ENCODE measurements around the gene C17orf75. TPM values are rescaled to one million over a fixed set of nuclear protein-coding genes. Genes with fewer than 3 reads are reported as not detected.

The C17orf75 gene
- total RNA-seq, 3 donors from 2014 or later (not counting 1 experiment from before 2014, with no cell fraction given) = 12.7 to 18.8 (median 13.3) TPM

DNA sequence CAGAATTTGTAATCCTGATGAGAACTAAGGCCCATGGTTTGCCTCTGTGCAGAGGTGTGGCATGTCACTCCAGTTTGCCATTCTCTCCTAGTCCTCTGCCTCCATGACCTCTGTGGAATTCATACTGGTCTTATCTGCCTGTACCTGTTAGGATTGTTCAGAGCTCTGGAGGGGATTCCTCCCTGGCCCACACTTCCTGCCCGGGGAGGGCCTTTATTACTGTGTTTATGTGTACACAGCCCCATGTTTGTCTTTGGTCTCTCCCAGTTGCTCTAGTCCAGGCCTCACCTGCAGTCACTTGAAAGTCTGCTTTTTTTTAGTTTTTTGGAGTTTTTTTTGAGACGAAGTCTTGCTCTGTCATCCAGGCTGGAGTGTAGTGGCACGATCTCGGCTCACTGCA lies 39.9 kb downstream of the C17orf75 start:
- DNase-seq (no peak), ATAC-seq (no peak)
- Mint-ChIP-seq H3K36me3 (no peaks in the 10 kb centered on the region), H3K9me3 (no peaks in the 10 kb centered on the region), H3K27ac (no peak overlapping the region), H3K4me1 (no peaks in the 10 kb centered on the region), H3K27me3 (ENCODE audit: low read depth in 2 of 2) (no peaks in the 10 kb centered on the region), H3K4me3 (no peak overlapping the region)
- intact Hi-C loops (cut with micrococcal nuclease) = no loop called here
- Histone ChIP-seq H3K27ac (ENCODE audit: low read length) (no peak overlapping the region), H3K4me1 (ENCODE audit: control insufficient read depth, insufficient read depth, low read length) (no peaks in the 10 kb centered on the region), H3K9me3 (ENCODE audit: control insufficient read depth, insufficient read depth, low read length) (no peaks in the 10 kb centered on the region), H3K36me3 (ENCODE audit: control insufficient read depth, insufficient read depth, low read length) (no peaks in the 10 kb centered on the region), H3K4me3 (ENCODE audit: low read length) (no peak overlapping the region), H3K27me3 (ENCODE audit: control insufficient read depth, insufficient read depth, low read length) (no peaks in the 10 kb centered on the region)
- TF ChIP-seq, protein P1, sequence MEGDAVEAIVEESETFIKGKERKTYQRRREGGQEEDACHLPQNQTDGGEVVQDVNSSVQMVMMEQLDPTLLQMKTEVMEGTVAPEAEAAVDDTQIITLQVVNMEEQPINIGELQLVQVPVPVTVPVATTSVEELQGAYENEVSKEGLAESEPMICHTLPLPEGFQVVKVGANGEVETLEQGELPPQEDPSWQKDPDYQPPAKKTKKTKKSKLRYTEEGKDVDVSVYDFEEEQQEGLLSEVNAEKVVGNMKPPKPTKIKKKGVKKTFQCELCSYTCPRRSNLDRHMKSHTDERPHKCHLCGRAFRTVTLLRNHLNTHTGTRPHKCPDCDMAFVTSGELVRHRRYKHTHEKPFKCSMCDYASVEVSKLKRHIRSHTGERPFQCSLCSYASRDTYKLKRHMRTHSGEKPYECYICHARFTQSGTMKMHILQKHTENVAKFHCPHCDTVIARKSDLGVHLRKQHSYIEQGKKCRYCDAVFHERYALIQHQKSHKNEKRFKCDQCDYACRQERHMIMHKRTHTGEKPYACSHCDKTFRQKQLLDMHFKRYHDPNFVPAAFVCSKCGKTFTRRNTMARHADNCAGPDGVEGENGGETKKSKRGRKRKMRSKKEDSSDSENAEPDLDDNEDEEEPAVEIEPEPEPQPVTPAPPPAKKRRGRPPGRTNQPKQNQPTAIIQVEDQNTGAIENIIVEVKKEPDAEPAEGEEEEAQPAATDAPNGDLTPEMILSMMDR (IDR thresholded peaks at IDR 0.05) = no peak
- WGBS (ENCODE audit: insufficient coverage) = 86% methylated on average over 4 of the region's 4 CpGs

DNA sequence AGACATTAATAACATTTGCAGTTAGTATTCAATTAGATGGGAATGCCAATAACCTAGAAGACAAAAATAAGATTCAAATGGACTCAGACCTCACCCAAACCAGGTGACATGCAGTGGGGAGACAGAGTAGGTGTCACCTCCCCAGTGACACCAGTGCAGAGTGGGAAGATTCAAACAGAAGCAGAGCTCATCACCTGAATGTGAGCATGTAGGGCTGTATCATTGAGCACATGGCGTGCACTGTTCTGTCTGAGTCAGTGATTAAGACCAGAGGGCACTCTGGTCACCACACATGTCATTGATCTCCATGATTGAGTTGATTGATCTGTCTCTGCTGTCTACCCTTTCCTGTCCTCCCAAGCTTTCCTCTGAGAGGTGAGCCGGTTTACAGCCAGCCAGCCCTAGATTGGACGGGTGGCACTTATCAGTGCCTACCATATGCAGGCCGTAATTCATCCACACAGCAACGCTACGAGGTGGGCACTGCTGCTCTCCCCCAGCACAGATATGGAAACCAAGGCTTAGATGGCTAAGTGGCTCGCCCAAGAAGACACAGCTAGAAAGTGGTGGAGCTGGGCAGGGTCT lies 42.3 kb downstream of the C17orf75 start:
- H3K27me3 Mint-ChIP-seq (ENCODE audit: low read depth in 2 of 2) = no peaks in the 10 kb centered on the region
- no peaks in the 10 kb centered on the region for H3K36me3 Mint-ChIP-seq
- DNase-seq = no peak
- H3K9me3 ChIP-seq (ENCODE audit: control insufficient read depth, insufficient read depth, low read length) = no peaks in the 10 kb centered on the region
- H3K4me1 Mint-ChIP-seq = no peaks in the 10 kb centered on the region
- 89% methylated on average over 7 of the region's 7 CpGs for WGBS (ENCODE audit: insufficient coverage)
- H3K4me3 Mint-ChIP-seq = no peak overlapping the region
- no peak overlapping the region for H3K27ac Mint-ChIP-seq
- H3K36me3 ChIP-seq (ENCODE audit: control insufficient read depth, insufficient read depth, low read length) = no peaks in the 10 kb centered on the region
- no peaks in the 10 kb centered on the region for H3K27me3 ChIP-seq (ENCODE audit: control insufficient read depth, insufficient read depth, low read length)
- no peak overlapping the region for H3K27ac ChIP-seq (ENCODE audit: low read length)
- TF ChIP-seq, protein P1 (IDR thresholded peaks at IDR 0.05) = no peak
- ATAC-seq = no peak
- no peaks in the 10 kb centered on the region for H3K4me1 ChIP-seq (ENCODE audit: control insufficient read depth, insufficient read depth, low read length)
- intact Hi-C loops (cut with micrococcal nuclease) = no loop called here
- no peaks in the 10 kb centered on the region for H3K9me3 Mint-ChIP-seq
- H3K4me3 ChIP-seq (ENCODE audit: low read length) = no peak overlapping the region

DNA sequence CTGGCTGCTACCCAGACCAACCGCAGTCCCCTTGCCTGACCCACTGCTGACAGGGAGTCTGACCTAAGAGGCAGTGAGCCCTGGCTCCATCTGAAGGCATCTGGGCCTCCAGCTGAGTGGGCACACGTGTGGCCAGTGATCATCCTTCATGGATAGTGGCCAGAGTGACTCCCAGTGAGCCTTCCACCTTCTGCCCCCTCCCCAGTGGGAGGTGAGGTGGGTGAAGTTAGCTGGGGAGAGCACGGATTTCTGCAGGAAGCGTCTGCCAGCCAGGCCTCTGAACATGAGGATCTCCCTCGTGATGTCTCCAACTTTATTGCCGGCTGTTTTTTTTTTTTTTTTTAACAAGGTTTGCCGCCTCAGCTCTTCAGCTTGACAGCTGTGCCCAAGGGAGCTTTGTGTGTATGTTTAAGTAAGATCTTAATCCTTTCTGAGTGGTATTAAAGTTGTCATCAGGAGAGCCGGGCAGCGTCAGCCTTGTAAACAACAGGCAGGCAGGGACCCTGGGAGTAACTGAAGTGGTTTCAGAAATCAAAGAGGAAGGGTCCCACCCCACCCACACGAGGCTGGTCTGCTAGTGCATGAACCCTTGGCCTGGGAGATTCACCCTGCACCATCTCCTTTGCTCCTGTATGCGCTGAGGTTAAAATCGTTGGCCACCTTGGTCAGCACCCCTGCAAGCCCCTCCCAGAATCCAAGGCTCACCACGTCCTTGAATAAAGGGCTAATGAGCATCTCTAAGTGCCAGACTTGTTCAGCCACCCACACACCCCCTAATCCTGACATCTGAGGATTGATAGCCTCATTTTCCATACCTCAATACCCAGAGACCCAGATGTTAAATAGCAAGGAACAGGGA lies 43.0 kb downstream of the C17orf75 start:
- Mint-ChIP-seq H3K4me1 (no peaks in the 10 kb centered on the region), H3K27me3 (ENCODE audit: low read depth in 2 of 2) (no peaks in the 10 kb centered on the region), H3K9me3 (no peaks in the 10 kb centered on the region), H3K36me3 (no peaks in the 10 kb centered on the region), H3K27ac (no peak overlapping the region), H3K4me3 (no peak overlapping the region)
- DNase-seq = no peak
- no peaks in the 10 kb centered on the region for H3K4me1 ChIP-seq (ENCODE audit: control insufficient read depth, insufficient read depth, low read length)
- no peaks in the 10 kb centered on the region for H3K9me3 ChIP-seq (ENCODE audit: control insufficient read depth, insufficient read depth, low read length)
- H3K27ac ChIP-seq (ENCODE audit: low read length) = no peak overlapping the region
- H3K27me3 ChIP-seq (ENCODE audit: control insufficient read depth, insufficient read depth, low read length) = no peaks in the 10 kb centered on the region
- ATAC-seq = no peak
- H3K4me3 ChIP-seq (ENCODE audit: low read length) = no peak overlapping the region
- intact Hi-C loops (cut with micrococcal nuclease) = no loop called here
- TF ChIP-seq, protein P1 (IDR thresholded peaks at IDR 0.05) = no peak
- H3K36me3 ChIP-seq (ENCODE audit: control insufficient read depth, insufficient read depth, low read length) = no peaks in the 10 kb centered on the region
- whole genome bisulfite sequencing (ENCODE audit: insufficient coverage) = 74% methylated on average over 13 of the region's 13 CpGs
